Measurements from ENCODE around the gene JAM3.
"Not testable (repeated sequence)": the region's sequence is repeated elsewhere in the genome, so short reads cannot be mapped to it uniquely, and the experiment has no call there.

JAM3 gene

DNA sequence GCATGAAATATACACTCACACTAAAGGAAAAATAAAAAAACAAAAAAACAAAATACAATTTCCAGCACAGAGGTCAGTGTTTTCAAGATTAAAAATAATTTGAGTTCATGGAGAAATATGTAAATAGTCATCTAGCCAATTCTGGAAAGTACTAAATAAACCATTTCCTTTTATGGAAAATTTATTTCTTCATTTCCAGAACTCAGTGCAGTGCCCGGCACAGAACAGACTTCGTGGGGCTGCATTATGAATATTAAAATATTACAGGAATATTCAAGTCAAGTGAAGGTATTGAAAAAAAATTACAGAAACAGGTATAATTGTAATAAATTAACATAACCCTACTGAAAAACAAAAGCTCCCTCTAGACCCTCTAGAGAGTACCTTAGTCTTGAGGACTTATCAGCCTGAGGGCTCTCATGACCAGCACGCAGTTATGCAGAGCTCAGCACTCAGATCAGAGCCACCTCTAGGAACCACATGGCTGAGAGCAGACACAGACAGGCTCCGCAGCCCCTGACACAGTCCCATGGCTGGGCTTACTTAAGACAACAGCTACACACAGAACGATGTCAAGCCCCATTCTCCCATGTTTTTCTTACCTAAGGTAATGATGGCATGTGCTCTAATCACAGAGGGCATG, 109.3 kb downstream of the JAM3 start:
- H3K27me3 ChIP-seq (ENCODE audit: control insufficient read depth, insufficient read depth, low read length): no peaks in the 10 kb centered on the region
- no peak overlapping the region for H3K9ac ChIP-seq (ENCODE audit: low read depth, low read length)
- H3K4me3 ChIP-seq (ENCODE audit: low read length): no peak overlapping the region
- no peaks in the 10 kb centered on the region for H3K4me1 ChIP-seq (ENCODE audit: control insufficient read depth, insufficient read depth, low read length)
- no peaks in the 10 kb centered on the region for H3K9me3 ChIP-seq (replicated peaks; ENCODE audit: low read length)
- no peak overlapping the region for H3K4me2 ChIP-seq (ENCODE audit: low read length)
- H3K36me3 ChIP-seq (ENCODE audit: insufficient read depth, low read length): peaks cover 57% of the 10 kb centered on the region

DNA sequence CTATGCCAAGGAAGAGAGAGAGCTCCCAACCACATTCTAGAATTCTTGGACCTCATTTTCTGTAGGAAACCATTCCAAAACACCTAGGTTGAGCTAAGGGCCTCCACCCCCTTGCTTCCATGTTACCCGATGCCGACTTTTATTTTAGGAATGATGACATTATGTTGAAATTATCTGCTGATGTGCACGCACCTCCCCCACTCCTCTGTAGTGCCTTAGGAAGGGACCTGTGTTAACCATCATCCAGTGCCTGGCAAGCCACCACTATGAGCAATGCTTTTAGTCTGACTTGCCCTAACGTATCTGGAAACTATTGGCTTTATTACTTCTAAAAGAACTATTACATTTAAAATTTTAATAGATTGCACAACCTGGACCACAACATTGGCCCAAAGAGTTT, 112.8 kb downstream of the JAM3 start:
- Histone ChIP-seq H3K9me3 (replicated peaks; ENCODE audit: low read length) (no peaks in the 10 kb centered on the region), H3K9ac (ENCODE audit: low read depth, low read length) (no peak overlapping the region), H3K4me1 (ENCODE audit: control insufficient read depth, insufficient read depth, low read length) (no peaks in the 10 kb centered on the region), H3K4me2 (ENCODE audit: low read length) (no peak overlapping the region), H3K36me3 (ENCODE audit: insufficient read depth, low read length) (peaks cover 42% of the 10 kb centered on the region), H3K27me3 (ENCODE audit: control insufficient read depth, insufficient read depth, low read length) (no peaks in the 10 kb centered on the region), H3K4me3 (ENCODE audit: low read length) (no peak overlapping the region)

DNA sequence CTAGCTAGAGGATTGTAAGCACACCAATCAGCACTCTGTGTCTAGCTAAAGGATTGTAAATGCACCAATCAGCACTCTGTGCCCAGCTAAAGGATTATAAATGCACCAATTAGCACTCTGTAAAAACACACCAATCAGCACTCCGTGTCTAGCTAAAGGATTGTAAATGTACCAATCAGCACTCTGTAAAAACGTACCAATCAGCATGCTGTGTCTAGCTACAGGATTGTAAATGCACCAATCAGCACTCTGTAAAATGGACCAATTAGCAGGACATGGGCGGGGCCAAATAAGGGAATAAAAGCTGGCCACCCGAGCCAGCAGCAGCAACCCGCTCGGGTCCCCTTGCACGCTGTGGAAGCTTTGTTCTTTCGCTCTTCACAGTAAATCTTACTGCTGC, 119.2 kb downstream of the JAM3 start:
- not testable (repeated sequence) for H3K9me3 ChIP-seq (replicated peaks; ENCODE audit: low read length); H3K4me1 ChIP-seq (ENCODE audit: control insufficient read depth, insufficient read depth, low read length); H3K9ac ChIP-seq (ENCODE audit: low read depth, low read length); H3K27me3 ChIP-seq (ENCODE audit: control insufficient read depth, insufficient read depth, low read length); H3K4me3 ChIP-seq (ENCODE audit: low read length); H3K4me2 ChIP-seq (ENCODE audit: low read length)
- peaks cover 48% of the 10 kb centered on the region for H3K36me3 ChIP-seq (ENCODE audit: insufficient read depth, low read length)

DNA sequence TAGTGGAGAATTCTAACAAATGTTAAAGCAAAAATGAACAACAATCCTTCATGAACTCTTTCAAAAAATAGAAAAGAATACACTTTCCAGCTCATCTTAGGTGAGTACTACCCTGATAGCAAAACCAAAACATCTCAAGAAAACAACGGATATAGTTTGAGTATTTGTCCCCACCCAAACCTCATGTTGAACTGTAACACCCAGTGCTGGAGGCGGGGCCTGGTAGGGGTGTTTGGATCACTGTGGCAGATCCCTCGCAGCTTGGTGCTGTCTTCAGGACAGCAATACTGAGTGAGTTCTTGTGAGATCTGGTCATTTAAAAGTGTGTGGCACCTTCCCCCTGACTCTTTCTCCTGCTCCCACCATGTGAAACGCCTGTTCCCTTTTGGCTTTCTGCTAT, 127.9 kb downstream of the JAM3 start:
- Histone ChIP-seq H3K4me1 (ENCODE audit: control insufficient read depth, insufficient read depth, low read length) (no peaks in the 10 kb centered on the region), H3K27me3 (ENCODE audit: control insufficient read depth, insufficient read depth, low read length) (no peaks in the 10 kb centered on the region), H3K4me3 (ENCODE audit: low read length) (no peak overlapping the region), H3K4me2 (ENCODE audit: low read length) (no peak overlapping the region), H3K9me3 (replicated peaks; ENCODE audit: low read length) (no peaks in the 10 kb centered on the region), H3K9ac (ENCODE audit: low read depth, low read length) (no peak overlapping the region), H3K36me3 (ENCODE audit: insufficient read depth, low read length) (peaks cover 33% of the 10 kb centered on the region)

DNA sequence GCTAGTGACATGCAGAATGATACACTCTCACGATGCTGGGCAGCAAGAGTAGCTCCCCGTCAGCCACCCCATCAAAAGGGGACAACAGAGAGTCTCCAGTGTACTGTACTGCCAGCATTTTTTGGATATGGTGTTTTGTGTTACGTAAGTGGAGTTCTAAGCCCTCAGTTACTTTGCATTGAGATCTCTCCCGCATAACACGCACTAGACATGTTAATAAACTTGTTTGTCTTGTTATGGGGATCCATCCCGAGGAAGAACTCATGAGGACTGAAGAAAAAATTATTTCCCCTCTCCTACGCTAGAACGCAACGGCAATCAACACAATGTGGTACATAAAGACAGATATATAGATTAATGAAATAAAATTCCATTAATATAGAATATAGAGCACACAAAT, 130.7 kb downstream of the JAM3 start:
- H3K4me2 ChIP-seq (ENCODE audit: low read length): no peak overlapping the region
- no peaks in the 10 kb centered on the region for H3K9me3 ChIP-seq (replicated peaks; ENCODE audit: low read length)
- peaks cover 43% of the 10 kb centered on the region for H3K36me3 ChIP-seq (ENCODE audit: insufficient read depth, low read length)

DNA sequence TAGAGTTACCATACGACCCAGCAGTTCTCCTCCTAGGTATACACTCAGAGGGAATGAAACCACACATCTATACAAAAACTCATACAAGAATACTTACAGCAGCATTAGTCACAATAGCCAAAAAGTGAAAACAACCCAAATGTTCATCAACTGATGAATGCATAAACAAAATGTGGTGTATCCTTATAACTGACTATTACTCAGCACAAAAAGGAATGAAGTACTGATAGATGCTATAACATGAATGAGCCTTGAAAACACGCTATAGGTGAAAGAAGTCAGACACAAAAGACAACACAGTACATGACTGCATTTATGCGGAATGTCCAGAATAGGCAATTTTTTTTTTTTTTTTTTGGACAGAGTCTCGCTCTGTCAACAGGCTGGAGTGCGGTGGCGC, 131.8 kb downstream of the JAM3 start:
- Histone ChIP-seq H3K4me2 (ENCODE audit: low read length) (no peak overlapping the region), H3K36me3 (ENCODE audit: insufficient read depth, low read length) (peaks cover 50% of the 10 kb centered on the region), H3K4me1 (ENCODE audit: control insufficient read depth, insufficient read depth, low read length) (no peaks in the 10 kb centered on the region), H3K9ac (ENCODE audit: low read depth, low read length) (no peak overlapping the region), H3K27me3 (ENCODE audit: control insufficient read depth, insufficient read depth, low read length) (no peaks in the 10 kb centered on the region), H3K9me3 (replicated peaks; ENCODE audit: low read length) (no peaks in the 10 kb centered on the region), H3K4me3 (ENCODE audit: low read length) (no peak overlapping the region)

More for the DNA sequence above, 130.7 kb downstream of the JAM3 start:
- Histone ChIP-seq H3K27me3 (ENCODE audit: control insufficient read depth, insufficient read depth, low read length) (no peaks in the 10 kb centered on the region), H3K4me1 (ENCODE audit: control insufficient read depth, insufficient read depth, low read length) (no peaks in the 10 kb centered on the region), H3K9ac (ENCODE audit: low read depth, low read length) (no peak overlapping the region), H3K4me3 (ENCODE audit: low read length) (no peak overlapping the region)
